Muscle layer of duodenum (tissue), 2 donors: Measurements from ENCODE around the gene SALL1.

ENCODE experiments used
- H3K27ac ChIP-seq: one replicate; pipeline ENCODE4 v1.7.0; 2013; ENCODE audit warnings: mild to moderate bottlenecking, low read length
- H3K27me3 ChIP-seq: one replicate; pipeline ENCODE4 v1.7.0; 2013; ENCODE audit warnings: low read depth, mild to moderate bottlenecking, control low read depth, low read length
- H3K36me3 ChIP-seq, 2 donors: one replicate each; pipeline ENCODE4 v1.7.0; 2013; ENCODE audit warnings: low read length in 2 of 2, control low read depth in 1 of 2, mild to moderate bottlenecking in 1 of 2; ENCODE audit not compliant: insufficient read depth in 2 of 2, control insufficient read depth in 1 of 2
- H3K4me1 ChIP-seq, 2 donors: one replicate each; pipeline ENCODE4 v1.7.0; 2013; ENCODE audit warnings: low read length in 2 of 2, mild to moderate bottlenecking in 2 of 2, control low read depth in 1 of 2, moderate library complexity in 1 of 2; ENCODE audit not compliant: insufficient read depth in 2 of 2, control insufficient read depth in 1 of 2
- H3K4me3 ChIP-seq, 2 donors: one replicate each; pipeline ENCODE4 v1.7.0; 2013; ENCODE audit warnings: low read length in 2 of 2, low read depth in 1 of 2, mild to moderate bottlenecking in 1 of 2
- H3K9me3 ChIP-seq, 2 donors: one replicate each; pipeline ENCODE4 v1.7.0; 2013; ENCODE audit warnings: low read length in 2 of 2, control low read depth in 1 of 2, mild to moderate bottlenecking in 1 of 2; ENCODE audit not compliant: control insufficient read depth in 1 of 2
- donor health status: healthy.

The SALL1 gene

DNA sequence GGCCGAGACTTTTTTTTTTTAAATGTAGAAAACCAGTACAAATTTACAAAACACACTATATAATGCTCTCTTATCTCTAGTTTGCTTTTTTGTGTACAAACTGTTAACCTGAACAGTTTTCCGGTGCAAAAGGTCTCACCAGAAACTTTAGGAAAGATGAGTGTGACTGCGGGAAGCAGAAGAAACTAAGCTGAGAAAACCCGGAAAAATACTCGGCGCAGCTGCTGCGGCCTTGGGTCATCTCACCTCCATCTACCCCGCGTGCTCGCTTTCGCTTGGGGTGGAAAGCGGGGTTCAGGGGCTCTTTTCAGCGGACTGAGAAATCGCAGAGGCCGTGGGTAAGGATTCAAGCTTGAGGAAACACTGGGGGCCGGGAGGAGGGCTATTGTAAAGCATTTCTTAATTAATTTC is 1.8 kb downstream of the SALL1 start:
- Histone ChIP-seq H3K27ac (no peak overlapping the region), H3K27me3 (peaks cover 36% of the 10 kb centered on the region), H3K4me3 (no peak overlapping the region), H3K9me3 (no peaks in the 10 kb centered on the region), H3K4me1 (peaks cover 0 to 30% of the 10 kb centered on the region in 2 donors), H3K36me3 (no peaks in the 10 kb centered on the region)

DNA sequence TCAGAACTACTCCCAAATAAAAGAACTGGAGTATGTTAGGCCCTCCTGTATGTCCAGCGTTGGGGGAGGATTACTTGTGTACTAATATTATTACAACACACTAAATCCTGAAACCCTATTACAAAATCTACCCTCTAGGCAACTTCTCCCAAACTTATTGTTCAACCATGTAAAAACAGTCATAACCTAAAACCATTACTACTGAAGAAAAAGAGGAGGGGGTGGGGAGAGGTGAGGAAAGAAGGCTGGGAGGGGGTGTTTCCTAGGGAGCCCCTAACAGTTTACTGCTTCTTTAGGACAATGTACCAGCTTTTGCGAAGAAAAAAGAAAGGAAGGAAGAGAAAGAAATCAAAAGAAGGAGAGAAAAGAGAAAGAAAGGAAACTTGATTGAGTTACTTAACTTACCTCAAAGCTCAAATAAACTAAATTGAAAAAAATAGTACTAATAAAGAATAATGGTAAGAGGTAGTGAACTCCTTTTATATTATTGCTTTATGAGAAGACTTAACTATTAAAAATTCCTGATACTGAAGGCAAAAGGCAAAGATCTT is 2.3 kb downstream of the SALL1 start:
- peaks cover 0 to 30% of the 10 kb centered on the region in 2 donors for H3K4me1 ChIP-seq
- peaks cover 34% of the 10 kb centered on the region for H3K27me3 ChIP-seq
- no peaks in the 10 kb centered on the region for H3K36me3 ChIP-seq
- H3K27ac ChIP-seq: no peak overlapping the region
- H3K9me3 ChIP-seq: no peaks in the 10 kb centered on the region
- no peak overlapping the region for H3K4me3 ChIP-seq

DNA sequence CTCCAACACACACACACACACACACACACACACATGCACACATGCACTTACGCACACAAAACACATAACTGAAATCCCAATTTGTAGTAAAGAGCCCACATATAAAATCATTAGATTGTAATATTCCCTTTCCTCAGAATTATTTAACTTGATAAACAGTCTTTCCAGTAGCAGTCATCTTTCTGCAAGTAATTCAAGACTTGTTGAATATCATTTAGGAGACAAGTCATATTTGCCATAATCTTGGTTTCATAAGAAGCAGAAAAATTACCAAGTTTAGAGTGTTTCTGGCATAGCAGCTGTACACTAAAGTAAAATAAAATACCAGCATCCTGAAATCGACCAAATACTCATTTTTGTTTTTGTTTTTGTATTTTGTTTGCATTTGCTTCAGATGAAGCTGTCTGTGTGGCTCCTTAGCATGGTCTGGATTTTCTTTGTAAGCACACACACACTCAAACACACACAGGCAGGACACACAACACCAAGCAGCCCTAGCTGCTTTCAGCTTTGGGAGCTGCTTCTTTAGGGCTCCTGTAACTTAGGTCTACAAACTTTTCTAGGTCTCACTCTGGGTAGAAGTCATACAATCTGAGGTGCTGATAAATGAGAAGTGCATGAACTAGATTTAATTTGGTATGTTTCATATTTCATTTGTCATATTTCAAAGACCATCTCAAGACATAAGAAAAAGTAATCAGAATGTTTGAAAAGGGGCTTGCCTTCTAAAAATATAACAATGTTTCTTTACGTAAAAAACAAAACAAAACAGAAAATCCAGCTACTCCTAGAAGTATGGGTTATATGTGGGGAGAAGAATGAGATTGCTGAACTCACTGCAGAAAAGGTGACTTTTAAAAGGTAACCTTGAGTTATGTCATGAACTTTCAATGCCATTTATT is 3.0 kb downstream of the SALL1 start:
- peaks cover 0 to 27% of the 10 kb centered on the region in 2 donors for H3K4me1 ChIP-seq
- no peak overlapping the region for H3K4me3 ChIP-seq
- no peak overlapping the region for H3K27ac ChIP-seq
- no peaks in the 10 kb centered on the region for H3K36me3 ChIP-seq
- no peaks in the 10 kb centered on the region for H3K9me3 ChIP-seq
- H3K27me3 ChIP-seq: peaks cover 27% of the 10 kb centered on the region

DNA sequence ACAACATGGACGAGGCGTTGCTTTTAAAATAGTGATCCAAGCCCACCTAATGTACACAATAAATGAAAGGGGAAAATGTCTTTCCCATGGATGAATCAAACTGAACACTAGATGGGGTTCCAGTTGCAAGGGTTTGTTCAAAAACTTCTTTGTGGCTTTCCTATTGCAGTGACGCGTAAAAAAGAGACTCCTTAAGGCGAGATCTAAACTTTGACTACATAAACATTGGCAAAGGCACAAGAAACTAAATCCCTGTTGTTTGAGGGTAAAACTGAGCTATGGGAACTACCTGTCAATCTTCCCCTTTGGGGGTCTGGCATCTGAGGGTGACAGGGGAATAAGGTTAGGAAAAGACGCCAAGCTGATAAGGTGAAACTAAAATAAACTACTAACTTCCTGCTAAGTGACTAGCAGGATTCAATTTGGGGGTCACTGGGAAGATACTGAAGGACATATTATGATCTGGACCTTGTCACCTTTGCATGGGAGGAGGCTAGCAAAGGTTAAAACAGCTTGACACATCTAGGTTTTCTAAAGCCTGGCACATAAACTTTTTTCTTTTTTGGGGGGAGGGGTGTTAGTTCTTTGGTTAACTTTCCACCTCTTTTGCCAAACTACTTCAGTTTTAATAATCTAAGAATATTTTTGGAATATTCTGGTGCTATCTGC is 4.7 kb downstream of the SALL1 start:
- H3K27ac ChIP-seq: no peak overlapping the region
- H3K36me3 ChIP-seq: no peaks in the 10 kb centered on the region
- no peaks in the 10 kb centered on the region for H3K9me3 ChIP-seq
- H3K4me1 ChIP-seq: peaks cover 0 to 11% of the 10 kb centered on the region in 2 donors
- peaks cover 20% of the 10 kb centered on the region for H3K27me3 ChIP-seq
- H3K4me3 ChIP-seq: no peak overlapping the region

DNA sequence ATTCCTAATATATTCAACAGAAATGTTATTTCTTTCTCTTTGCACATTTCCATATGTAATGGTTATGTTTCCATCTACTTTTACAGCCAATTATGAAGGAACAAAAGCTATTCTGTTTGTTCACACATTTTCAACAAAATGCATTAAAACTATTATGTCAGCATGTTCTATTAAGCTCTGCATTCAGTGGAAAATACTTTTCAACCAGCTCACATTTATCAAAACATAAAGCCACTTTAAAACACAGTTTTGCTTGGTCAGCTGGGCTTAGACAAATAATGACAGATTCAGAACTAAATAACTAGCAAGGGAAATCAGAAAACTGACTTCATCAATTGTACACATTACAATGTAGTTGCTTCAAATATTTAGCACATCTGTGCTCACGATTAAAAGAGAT is 6.9 kb downstream of the SALL1 start:
- Histone ChIP-seq H3K27me3 (peaks cover 9% of the 10 kb centered on the region), H3K4me3 (no peak overlapping the region), H3K27ac (no peak overlapping the region), H3K36me3 (no peaks in the 10 kb centered on the region), H3K9me3 (no peaks in the 10 kb centered on the region), H3K4me1 (no peaks in the 10 kb centered on the region)

DNA sequence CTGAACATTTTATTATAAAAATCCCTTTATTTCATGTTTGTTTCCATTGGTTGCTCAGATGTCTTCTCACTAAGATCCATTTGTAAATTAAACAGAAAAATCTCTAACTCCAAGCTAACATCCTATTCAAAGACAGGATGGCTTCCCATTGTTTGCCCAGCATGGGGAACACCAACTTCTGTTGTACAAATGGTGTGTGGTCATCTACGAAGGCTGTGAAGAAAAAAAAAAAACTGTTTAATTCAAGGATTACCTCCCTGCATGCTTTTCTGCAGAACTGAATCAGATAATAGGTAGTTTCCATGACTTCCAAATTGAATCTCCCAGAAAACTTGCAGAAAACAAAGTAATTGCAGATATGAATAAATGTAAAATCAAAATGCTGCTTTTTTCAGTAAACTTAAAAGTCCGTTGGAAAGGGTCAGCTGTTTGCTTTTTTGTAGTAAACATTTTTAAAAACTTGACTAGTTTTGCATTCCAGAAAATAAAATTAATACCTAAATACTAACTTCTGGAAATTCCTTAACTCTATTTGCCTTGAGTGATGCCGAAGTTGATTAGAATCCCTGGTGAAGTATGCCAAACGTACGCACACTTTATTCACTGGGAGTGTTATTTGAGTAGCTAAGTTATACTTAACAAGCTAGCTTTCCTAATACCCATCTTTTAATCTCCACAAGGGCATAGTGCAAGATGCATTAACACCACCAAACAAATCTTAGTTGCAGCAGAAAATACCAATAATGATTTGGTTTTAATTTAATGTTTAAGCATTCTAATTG is 7.7 kb downstream of the SALL1 start:
- Histone ChIP-seq H3K27me3 (peaks cover 4% of the 10 kb centered on the region), H3K36me3 (no peaks in the 10 kb centered on the region), H3K27ac (no peak overlapping the region), H3K4me3 (no peak overlapping the region), H3K9me3 (no peaks in the 10 kb centered on the region), H3K4me1 (no peaks in the 10 kb centered on the region)

DNA sequence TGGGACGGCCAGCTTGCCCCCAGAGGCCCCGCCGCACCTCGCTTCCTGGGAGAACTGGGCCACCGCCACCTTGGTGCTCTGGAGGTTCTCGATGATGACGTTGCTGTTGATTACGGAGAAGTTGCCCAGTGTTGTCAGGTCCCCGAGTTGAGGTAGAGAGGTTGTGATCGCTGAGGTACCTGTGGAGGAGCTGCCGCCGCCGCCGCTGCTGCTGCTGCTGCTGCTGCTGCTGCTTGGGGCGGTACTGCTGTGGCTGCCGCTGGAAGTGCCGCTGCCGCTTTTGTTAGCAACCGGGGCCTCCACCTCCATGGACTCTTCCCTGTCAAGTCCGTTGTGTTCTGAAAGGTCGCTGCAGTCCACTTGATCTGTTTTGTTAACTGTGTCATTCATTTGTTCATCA is 9.5 kb downstream of the SALL1 start:
- no peak overlapping the region for H3K27ac ChIP-seq
- no peaks in the 10 kb centered on the region for H3K4me1 ChIP-seq
- H3K9me3 ChIP-seq: no peaks in the 10 kb centered on the region
- no peaks in the 10 kb centered on the region for H3K27me3 ChIP-seq
- H3K4me3 ChIP-seq: no peak overlapping the region
- no peaks in the 10 kb centered on the region for H3K36me3 ChIP-seq

DNA sequence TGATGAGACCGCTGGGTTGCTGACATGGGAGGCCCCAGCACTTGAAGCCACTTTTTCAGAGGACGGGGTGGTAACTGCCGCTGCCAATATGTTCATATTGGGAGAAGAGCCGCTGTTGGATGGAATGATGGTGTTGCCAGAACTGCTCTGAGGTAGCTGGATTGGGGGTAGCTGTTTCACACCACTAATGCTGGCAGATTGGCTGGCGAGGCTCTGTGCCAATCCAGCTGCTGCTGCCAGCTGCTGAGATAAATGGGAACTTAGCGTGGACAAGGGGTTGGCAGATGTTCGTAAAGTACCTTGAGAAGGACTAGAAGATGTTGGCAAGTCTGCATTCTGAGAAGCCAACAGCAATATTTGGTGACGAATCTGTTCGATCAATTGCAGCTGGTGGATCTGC is 10.0 kb downstream of the SALL1 start:
- Histone ChIP-seq H3K27me3 (no peaks in the 10 kb centered on the region), H3K4me3 (no peak overlapping the region), H3K27ac (no peak overlapping the region), H3K9me3 (no peaks in the 10 kb centered on the region), H3K4me1 (no peaks in the 10 kb centered on the region), H3K36me3 (no peaks in the 10 kb centered on the region)

DNA sequence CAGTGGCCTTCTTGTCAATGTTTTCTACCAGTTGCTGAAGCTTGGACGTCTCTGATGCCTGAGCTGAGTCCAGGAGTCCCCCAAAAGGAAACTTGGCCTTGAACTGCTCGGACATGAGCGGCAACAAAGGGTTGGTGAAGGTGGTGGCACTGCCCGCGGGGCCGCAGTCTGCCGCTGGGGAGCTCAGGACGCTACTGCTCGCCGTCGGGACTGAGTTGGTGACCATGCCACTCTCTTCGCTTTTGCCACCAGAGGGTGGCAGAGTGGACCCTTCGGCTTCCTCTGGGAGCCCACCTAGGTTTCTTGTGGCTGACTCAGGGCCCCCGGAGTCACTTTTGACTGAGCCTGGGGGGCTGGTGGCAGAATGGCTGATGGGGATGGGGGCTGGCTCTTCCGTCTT is 11.0 kb downstream of the SALL1 start:
- Histone ChIP-seq H3K27me3 (peaks cover 4% of the 10 kb centered on the region), H3K4me1 (no peaks in the 10 kb centered on the region)

DNA sequence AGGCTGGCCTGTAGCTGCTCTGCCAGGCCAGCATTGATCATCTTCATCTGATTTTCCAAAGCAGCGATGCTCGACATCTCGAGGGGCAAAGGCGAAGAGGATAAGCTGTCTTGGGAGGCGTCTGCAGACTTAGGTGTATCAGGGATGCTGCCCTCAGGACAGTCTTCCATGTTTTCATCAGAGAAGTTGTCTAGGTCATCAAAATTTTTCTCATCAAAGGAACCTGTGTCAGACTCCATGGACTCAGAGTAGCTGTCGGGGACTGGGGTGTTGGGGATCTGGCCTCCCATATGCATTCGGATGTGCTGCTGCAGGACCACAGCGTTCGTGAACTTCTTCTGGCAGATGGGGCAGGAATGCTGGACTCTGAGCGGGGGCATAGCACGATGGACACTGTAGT is 11.5 kb downstream of the SALL1 start:
- Histone ChIP-seq H3K27me3 (peaks cover 4% of the 10 kb centered on the region), H3K27ac (no peak overlapping the region), H3K4me1 (peaks cover 0 to 3% of the 10 kb centered on the region in 2 donors), H3K36me3 (no peaks in the 10 kb centered on the region), H3K9me3 (no peaks in the 10 kb centered on the region), H3K4me3 (no peak overlapping the region)

More for the DNA sequence above, 11.0 kb downstream of the SALL1 start:
- Histone ChIP-seq H3K9me3 (no peaks in the 10 kb centered on the region), H3K4me3 (no peak overlapping the region), H3K36me3 (no peaks in the 10 kb centered on the region), H3K27ac (no peak overlapping the region)

DNA sequence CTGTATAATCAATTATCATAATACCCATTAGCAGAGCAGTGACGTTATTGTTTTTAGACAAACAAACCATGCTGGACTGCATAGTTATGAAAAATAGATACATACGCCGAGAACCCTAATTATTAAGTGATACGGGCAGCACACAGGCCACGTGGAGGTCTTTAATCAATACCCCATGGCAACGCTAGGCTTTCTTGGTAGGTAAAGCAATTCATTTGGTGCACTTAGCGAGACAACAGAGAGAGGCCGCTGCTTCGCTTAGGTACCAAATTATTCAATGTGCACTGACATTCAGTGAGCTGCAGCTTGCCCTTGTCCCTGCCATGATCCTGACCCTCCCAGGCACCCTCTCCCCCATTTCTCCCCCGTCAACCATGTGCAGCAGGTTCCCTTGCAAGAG is 12.9 kb downstream of the SALL1 start:
- no peak overlapping the region for H3K27ac ChIP-seq
- peaks cover 0 to 9% of the 10 kb centered on the region in 2 donors for H3K4me1 ChIP-seq
- no peak overlapping the region for H3K4me3 ChIP-seq
- no peaks in the 10 kb centered on the region for H3K9me3 ChIP-seq
- peaks cover 9% of the 10 kb centered on the region for H3K27me3 ChIP-seq
- no peaks in the 10 kb centered on the region for H3K36me3 ChIP-seq
